GM18502 (cell line): ENCODE data around the gene MYOM3.

ENCODE experiments used
- ATAC-seq: cut with Tn5 transposase; IDR thresholded peaks from one replicate; pipeline ENCODE4 v1.9.1; 2021; ENCODE audit warnings: mild to moderate bottlenecking; ENCODE audit not compliant: unreplicated experiment, poor library complexity

The MYOM3 gene

DNA sequence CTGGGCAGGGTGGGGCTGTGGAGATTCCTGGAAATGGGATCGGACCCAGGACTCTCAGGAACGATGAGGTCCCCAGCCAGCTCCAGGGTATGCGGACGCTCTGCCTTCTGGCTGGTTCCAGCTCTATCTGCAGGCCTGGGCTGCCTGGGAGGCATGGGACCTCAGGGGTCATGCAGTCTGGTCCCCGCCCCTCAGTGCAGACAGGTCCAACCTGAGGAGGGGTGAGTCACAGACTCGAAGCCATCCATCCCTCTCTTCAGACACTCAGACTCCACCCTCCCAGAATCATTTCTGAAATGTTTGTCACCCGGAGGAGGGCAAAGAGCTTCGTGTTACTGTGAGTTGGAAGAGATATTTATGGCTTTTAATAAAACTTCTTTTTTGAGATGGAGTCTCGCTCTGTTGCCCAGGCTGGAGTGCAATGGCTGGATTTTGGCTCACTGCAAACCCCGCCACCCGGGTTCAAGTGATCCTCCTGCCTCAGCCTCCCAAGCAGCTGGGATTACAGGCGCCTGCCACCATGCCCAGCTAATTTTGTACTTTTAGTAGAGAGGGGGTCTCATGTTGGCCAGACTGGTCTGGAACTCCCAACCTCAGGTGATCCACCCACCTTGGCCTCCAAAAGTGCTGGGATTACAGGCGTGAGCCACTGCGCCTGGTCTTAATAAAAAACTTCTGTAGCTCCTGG lies 5.9 kb upstream of the MYOM3 start:
- no peak for ATAC-seq

DNA sequence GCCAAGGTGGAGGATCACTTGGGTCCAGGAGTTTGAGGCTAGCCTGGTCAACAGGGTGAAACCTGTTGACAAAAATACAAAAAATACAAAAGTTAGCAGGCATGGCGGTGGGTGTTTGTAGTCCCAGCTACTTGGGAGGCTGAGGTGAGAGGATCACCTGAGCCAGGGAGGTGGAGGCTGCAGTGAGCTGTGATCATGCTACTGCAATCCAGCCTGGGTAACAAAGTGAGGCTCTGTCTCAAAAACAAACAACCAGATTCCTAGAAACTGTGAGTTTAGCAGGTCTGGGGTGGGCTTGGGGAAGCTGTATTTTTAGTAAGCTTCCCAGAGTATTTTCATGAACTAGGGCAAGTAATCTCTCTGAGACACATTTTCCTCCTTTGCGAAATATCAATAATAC lies 5.2 kb upstream of the MYOM3 start:
- no peak for ATAC-seq

DNA sequence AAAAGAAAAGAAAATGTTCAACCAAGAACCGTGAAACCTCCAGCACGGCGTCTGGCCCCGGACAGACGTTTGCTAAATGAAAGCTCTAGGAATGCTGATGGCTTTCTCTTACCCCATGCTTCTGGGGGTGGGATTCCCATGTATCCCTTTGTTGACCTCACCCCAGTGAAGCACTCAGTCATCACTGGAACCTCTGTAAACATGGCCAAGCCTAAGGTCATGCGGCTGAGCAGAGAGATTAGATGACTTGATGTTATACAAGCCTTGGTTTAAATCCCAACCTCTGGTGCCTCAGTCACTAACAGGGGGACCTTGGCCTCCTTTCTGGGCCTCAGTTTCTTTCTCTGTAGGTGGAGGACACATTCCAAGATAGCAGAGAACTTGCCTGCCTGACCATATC lies 2.8 kb upstream of the MYOM3 start:
- no peak for ATAC-seq

DNA sequence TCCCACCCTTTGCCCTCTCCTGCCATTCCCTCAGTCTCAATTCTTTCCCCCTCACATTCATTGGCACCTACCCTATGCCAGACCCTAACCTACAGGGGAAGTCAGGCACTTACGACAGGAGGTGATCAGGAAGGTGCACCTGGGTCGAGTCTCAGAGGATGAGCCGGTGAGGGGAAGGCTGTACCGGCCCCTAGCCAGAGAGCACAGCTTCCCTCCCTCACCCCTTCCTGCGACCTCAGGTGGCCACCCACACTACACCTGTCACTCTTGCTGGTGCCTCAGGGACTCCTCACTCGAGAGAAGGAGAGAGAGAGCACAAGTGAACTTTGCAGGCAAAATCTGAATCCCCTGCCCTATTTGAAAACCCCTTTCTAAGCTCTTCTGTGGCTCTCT lies 1.7 kb upstream of the MYOM3 start:
- no peak for ATAC-seq

DNA sequence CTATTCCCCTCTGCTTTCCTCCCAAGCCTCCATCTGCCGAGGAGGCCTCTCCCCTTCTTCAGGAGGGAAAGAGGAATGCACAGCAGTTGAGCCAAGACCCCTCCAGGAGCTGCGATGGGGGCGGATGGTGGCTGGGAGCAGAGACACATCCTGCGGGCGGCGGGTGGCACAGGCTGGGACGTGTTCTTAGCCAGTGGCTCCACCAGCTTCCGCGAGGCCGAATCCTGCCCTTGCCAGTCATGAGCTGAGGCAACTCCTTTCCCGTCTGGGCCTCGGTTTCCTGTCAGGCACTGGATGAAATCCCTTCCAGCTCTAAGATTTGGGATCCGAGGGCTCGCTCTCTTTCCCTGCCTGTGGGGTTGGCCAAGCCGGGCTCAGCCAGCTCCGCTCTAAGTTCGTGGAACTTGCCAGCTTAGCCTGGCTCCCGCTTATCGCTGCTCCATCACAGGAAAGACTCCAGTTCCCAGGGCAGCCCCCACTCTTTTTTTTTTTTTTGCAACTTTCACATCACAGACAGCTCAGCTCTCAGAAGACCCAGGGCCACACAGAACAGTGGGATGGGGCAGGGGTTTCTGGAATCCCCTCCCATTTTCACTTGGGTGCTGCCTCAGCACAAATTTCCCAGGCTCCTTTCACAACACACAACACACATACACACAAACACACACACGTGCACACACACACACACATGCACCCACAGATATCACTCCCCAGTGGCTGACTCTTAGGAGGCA lies 506 bp downstream of the MYOM3 start:
- ATAC-seq: no peak

DNA sequence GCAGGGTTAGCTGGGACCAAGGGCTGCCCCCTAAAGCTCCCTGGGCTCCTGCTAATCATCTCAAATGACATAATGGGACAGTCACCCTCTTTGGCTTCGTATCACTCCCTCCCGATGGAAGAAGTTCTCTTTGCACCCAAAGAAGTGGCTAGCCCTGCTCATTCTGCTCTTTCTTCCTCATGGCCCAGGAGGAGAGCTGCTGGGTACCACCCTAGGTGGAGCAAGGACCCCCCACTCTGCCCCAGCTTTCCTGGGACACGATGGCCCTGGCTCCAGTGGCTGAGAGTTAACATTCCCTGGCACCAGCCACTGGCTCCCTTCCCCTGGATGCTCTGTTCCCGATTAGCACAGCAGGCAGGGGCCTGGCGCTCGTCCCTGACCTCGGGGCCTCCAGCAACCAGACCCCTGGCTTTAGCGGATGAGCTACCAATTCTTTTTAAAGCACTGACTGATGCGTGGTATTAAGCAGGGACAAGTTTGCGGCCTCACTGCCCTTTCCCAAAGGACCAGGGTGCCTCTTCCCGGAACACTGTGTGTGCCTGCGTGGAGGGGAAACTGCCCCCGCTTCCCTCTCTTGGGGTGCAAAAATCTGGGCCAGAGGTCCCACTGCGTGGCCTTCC lies 1.2 kb downstream of the MYOM3 start:
- ATAC-seq: no peak

DNA sequence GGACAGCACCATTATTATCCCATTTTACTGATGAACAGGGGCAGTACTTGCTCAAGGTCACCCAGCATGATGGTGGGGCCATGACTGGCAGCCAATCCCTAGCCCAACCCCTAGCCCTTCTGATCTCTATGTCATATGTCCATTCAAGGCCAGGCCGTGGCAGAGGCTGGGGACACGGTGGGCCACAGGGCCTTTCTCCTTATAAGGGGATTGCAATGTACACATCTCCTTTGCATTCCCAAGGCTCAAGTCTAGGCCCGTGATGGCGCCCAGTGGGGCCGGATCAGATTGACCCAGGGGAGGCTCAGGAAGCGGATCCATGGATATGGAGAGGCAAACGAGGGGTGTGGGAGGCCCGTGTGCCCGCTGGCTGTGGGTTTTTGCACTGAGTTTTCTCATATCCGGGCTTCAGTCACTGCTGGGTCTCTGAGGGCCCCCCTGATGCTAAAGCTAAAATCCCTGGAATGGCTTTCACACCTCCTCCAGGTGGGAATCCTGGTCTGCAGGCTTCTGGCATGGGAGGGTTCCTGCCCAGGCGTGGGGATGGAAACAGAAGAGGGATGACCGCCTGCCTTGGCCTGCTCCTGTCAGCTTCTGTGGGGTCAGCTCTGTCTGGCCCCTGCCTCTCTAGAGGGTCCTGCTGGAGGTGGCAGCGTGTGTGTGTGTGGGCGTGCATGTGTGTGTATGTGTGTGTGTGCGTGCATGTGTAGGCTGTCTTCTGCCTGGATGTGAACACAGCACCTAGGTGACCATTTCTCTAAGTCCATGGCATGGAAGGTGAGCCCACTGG lies 2.1 kb downstream of the MYOM3 start:
- no peak for ATAC-seq

DNA sequence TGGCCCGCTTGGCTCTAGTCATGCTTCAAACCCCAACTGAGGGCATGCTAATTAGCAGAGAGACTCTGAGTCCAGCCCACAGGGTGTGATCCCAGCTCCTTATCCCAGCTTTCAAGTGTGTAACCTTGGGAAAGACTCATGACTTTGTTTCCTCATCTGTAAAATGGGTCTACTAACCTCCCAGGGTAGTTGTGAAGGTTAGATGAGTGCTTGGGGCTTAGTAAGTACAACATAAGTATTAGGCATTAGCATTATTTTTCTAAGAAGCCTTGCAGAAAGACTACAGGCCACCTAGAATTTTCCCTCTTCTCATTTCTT lies 2.8 kb downstream of the MYOM3 start:
- no peak for ATAC-seq

DNA sequence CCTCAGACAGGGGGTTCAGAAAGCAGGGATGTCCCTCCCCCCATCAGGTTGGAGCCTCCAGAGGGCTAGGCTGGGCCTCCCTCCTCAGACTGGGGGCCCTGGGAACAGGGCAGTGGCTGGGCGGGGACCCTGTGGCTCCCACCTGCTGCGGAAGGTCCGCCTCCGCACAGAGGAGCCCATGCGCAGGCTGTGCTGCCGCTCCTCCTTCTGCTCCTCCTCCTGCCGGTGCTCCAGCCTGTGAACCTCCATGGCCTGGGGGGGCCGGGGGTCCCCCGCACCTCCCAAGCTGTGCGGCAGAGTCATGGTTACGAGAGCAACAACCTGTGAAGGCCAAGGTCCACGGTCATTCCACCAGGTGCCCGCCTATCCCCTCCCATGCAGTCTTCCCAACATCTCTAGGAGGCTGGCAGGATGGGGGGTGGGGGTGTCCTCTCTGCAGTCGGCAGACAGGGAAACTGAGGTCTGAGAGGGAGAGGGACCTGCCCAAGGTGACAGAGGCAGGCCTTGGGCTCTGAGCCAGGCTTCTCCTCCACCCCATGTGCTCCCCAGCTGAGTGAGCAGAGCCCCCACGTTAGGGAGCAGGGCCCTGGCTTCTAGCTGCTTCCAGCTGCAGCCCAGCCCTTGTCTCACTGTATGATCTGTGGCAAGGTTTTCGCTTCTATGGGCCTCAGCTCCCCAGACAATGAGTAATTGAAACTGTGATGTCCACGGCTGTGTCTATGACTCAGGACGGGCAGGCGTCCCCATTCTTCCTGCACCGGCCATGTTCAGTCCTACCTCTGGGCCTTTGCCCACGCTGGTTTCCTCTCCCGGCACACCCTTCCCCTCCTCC lies 3.4 kb downstream of the MYOM3 start:
- no peak for ATAC-seq

DNA sequence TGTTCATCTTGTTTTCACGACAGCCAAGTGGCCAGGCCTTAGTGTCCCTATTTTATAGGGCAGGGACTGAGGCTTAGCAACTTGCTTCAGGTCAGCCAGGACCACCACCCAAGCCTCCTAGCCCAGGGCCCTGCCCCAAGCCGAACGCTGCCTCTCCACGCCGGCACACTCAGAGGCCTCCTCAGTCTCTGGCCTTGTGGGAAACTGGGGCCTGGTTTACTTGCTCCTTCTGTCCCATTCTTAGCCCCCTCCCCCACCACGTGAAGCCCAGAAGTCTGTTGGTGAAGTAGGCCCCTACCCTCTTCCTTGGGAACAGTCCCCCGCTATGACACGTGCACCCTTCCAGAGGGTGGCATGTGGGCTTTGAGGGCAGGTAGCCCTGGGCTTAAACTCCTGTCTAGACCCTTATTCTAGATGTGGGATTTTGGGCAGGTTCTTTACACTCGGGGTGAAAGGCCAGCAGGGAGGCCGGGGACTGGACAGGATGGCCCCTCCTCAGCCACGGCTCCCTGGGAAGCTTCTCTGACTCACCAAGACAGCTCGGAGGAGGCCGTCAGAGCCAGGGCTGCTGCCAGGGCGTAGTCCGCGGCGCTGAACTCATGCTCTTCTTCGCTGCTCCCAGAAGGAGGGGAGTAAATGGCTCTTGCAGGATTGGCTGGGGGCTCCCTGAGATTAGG lies 4.3 kb downstream of the MYOM3 start:
- no peak for ATAC-seq

DNA sequence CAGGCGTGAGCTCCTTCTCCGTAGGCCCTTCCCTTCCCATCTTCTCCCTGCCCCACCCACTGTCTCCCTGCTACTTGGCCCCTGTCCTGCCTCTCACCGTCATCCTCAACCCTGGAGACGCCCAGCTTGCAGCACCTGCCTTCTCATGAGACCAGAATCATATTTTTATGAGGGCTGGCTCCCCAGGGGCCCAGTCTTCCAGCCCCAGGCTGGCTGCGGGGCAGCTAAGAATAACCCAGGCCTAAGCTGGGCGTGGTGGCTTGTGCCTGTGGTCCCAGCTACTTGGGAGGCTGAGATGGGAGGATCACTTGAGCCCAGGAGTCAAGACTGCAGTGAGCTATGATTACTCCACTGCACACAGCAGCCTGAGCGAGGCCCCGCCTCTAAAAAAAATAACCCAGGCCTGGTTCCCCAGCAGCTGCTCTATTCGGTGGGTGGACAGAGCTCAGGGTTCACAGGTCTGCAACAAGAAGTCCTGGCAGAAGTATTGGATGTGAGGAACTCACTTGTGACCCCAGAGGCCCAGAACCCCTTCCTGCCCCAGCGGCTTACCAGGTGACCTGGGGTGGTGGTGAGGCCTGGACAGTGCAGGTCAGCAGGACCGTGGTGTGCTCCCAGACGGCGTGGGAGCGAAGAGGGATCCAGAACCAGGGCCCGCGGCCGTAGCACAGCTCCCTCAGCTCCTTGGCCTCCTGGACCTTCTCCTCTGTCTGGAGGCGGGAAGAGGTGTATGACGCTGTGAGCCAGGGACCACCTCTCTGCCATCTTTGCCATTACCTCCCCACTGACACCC lies 6.4 kb downstream of the MYOM3 start:
- no peak for ATAC-seq

DNA sequence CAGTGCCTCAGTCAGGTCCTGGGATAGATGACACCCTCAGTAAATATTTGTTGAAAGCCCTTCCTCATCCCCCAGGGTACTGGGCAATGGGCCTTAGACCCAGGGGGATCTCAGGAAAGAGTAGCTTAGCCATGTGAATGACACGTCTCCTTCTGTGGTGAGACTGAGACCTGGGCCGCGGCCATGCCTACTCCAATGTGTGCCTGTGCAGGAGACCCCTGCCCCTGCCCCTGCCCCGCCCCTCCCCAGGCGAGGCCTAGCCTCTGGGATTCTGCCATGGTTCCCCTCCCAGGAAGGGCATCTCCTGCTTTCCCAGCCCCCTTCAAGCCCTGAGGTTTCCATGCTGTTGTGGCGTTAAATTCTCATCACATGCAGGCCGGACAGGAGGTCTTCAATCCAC lies 7.1 kb downstream of the MYOM3 start:
- ATAC-seq: no peak

DNA sequence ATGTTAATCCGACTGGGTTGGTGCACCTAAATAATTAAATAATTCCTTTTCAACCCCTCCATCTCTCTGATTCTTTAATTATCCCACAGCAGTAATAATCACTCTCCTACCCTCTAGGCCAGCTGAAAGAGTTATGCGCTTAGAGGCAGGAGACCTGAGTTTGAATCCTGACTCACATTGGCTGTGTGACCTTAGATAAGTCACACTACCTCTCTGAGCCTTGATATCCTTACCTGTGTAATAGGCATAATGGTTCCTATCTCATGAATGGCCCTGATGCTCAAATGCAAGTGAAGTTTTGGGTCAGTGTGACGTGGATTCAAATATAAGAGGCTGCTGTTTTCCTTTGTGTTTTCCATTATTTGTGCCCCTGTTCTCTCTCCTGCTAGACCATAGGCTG lies 8.1 kb downstream of the MYOM3 start:
- ATAC-seq: no peak

DNA sequence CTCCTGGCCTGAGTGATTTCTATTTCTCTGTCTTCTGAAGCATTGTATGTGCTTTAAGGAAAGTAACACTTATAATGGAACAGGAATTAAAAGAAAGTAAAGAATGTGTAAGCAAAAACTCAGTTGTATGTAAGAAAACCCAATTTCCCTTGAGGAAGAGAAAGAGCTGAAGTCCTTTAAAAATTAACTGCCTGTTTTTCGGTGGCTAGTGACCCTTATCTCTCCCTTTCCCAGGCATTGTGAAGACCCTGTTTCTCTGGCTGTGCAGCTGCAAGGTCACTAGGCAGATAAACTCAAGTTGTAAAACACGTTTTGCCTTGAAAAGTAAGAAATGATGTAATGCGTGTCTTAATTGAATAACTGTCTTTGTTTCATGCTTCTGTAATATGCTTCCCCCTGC lies 8.5 kb downstream of the MYOM3 start:
- ATAC-seq: no peak

DNA sequence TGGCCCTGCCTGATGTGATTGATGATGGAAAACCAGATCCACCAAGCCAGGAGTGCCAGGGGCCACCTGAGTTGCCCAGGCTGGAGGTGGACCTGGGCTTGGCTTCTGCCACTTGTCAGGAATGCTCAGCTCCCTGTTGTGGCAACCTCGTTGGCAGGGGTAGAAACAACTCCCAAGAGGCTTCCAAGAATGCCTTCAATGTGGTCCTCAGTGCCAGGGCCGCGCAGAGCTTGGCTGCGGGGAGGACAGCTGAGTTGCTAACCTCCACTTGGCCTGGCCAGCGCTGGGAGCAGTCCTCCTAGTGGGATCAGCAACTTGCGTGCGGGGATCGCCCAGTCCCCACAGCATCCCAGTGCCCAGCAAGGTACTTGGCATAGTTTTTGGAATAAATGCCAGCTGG lies 9.0 kb downstream of the MYOM3 start:
- ATAC-seq: no peak

DNA sequence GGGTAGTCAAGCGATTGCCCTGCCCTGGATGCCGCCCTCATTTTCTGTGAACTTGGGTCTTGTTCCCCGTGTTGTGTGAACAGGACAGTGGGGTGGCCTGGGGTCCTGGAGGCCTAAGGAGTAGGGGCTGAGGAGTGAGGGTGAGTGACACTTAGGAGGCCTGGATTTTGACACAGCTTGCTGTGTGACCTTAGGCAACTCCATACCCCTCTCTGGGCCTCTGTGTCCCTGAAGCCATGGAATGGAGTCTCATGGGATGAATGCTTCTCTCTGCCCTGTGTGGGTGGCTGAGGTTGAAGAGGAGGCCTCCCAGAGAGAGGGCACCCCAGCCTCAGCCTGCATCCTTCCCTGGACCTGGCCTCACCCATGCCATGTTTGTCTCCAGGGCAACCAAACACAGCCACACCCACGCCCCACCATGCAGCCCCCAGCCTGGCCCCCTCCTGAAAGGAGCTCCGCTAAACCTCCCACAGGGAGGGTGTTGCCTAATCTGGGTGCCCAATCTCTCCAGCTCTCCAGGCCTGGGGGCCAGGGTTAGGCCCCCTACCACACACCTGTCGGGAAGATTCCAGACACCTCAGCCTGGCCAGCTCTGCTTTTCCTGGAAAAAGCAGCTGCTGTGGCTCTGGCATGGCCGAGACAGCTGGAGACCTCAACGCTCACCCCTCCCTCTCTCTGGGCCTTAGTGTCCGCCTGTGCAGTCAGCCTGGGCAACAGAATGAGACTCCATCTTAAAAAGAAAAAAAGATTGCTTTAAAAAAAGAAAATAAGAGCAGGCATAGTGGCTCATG lies 9.9 kb downstream of the MYOM3 start:
- ATAC-seq: no peak

DNA sequence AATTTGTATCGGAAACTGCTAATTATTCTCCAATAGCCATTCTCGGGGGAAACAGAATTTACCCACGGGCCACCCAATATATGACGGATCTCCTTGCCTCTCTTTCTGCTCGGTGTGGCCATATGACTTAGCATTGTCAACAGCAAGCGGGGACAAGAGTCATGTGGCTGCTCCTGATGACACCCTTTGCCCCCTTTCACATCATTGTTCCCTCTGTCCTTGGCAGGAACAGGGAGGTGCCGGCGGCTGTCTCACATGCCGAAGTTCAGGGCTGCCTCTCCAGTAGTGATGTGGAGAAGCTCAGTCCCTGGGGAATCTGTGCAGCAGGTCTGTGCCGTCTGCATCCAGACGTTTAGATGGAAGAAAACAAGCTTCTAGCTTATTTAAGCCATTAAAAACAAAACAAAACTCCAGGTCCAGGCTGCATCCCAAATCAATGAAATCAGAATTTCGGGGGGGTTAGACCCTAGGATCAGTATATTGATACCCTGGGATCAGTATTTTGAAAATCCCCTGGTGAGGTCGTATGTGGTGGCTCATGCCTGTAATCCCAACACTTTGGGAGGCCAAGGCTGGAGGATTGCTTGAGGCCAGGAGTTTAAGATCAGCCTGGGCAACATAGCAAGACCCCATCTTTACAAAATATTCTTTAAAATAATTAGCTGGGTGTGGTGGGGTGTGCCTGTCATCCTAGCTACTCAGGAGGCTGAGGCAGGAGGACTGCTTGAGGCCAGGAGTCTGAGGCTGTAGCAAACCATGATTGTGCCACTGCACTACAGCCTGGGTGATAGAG lies 10.8 kb downstream of the MYOM3 start:
- ATAC-seq: no peak
